ENCODE data around the gene EIPR1. TPM values are rescaled to one million over a fixed set of nuclear protein-coding genes. Genes with fewer than 3 reads are reported as not detected.
A peak's percentile ranks its signal among the peaks of the same experiment; 100 is the strongest.

Gene EIPR1
- total and polyA plus RNA-seq, 4 donors: 26.2 to 45.4 (median 36.1) TPM

DNA sequence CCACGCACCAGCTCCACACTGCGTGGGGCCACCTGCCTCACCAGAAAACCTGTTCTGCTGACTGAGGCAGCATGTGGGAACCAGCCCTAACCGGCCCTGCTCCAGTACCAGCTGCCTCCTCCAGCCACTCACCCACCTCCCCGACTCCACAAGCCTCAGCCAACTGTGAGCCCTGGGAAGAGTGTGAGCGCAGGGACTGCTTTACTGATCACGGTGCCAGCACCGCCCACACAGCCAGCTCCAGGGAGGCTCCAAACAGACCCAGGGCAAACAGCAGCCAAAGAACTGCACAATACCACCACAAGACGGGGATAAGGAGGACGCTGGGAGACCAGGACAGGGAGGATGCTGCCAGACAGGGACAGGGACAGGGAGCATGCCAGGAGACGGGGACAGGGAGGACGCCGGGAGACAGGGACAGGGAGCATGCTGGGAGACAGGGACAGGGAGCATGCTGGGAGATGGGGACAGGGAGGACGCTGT lies 28.4 kb downstream of the EIPR1 start:
- peak in 5 of 6 donors; percentile 10 to 76 (median 27) for DNase-seq (ENCODE audit: low read depth in 4 of 6, low spot score in 6 of 6)

DNA sequence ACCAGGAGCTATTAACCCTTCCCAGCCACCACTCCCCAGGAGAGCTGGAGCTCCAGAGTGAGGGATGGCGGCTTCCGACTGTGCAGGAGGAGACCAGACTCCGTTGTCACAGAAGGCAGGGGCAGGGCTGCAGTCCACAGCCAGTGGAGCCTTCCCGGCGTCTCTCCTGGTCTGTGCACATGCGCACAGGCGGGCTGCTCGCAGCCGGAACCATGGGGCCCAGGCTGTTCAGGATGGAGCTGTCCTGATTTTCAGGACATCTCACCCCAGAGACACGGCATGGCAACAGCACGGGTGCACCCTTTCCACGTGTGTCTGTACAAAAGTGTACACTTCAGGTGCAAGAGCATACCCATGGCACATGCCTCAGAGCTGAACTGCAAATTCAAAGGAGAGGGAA lies 28.9 kb downstream of the EIPR1 start:
- WGBS (ENCODE audit: insufficient coverage): 76% methylated on average over 12 of the region's 12 CpGs
- peak in 3 of 6 donors; percentile 2 to 44 (median 10) for DNase-seq (ENCODE audit: low read depth in 4 of 6, low spot score in 6 of 6)
- Histone ChIP-seq H3K4me1 (ENCODE audit: control insufficient read depth, insufficient read depth, low read length) (peaks cover 19% of the 10 kb centered on the region), H3K27ac (ENCODE audit: low read depth, low read length) (peak overlapping the region; percentile 35), H3K27me3 (ENCODE audit: control insufficient read depth, insufficient read depth, low read length) (no peaks in the 10 kb centered on the region), H3K36me3 (ENCODE audit: control insufficient read depth, insufficient read depth, low read length) (peaks cover 9% of the 10 kb centered on the region), H3K9me3 (ENCODE audit: control insufficient read depth, insufficient read depth, low read length) (no peaks in the 10 kb centered on the region), H3K4me3 (ENCODE audit: low read depth, low read length) (no peak overlapping the region)

More for the DNA sequence above, 28.4 kb downstream of the EIPR1 start:
- H3K27ac ChIP-seq (ENCODE audit: low read depth, low read length): peak overlapping the region; percentile 35
- H3K36me3 ChIP-seq (ENCODE audit: control insufficient read depth, insufficient read depth, low read length): peaks cover 9% of the 10 kb centered on the region
- WGBS (ENCODE audit: insufficient coverage): 38% methylated on average over 13 of the region's 13 CpGs
- no peaks in the 10 kb centered on the region for H3K27me3 ChIP-seq (ENCODE audit: control insufficient read depth, insufficient read depth, low read length)
- no peaks in the 10 kb centered on the region for H3K9me3 ChIP-seq (ENCODE audit: control insufficient read depth, insufficient read depth, low read length)
- H3K4me1 ChIP-seq (ENCODE audit: control insufficient read depth, insufficient read depth, low read length): peaks cover 19% of the 10 kb centered on the region
- H3K4me3 ChIP-seq (ENCODE audit: low read depth, low read length): no peak overlapping the region

DNA sequence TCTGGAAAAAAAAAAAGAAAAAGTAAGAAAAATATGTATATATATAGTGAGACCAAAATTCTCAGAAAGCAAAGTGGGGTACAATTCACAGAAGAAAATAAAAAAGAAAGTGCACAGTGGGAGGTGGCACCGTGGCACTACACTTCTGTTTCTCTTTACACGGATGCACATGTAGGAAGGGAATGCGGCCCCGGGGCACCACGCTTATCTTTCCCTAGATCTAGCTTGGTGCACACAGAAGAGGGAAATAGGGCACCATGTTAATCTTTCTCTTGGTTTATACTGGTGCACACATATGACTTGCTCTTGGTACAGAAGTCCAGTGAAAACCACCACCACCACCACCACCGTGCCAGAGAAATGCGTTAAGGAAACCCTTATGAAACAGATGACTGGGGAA lies 32.0 kb downstream of the EIPR1 start:
- Histone ChIP-seq H3K9me3 (ENCODE audit: control insufficient read depth, insufficient read depth, low read length) (no peaks in the 10 kb centered on the region), H3K27ac (ENCODE audit: low read depth, low read length) (no peak overlapping the region), H3K4me1 (ENCODE audit: control insufficient read depth, insufficient read depth, low read length) (peaks cover 19% of the 10 kb centered on the region), H3K27me3 (ENCODE audit: control insufficient read depth, insufficient read depth, low read length) (no peaks in the 10 kb centered on the region), H3K36me3 (ENCODE audit: control insufficient read depth, insufficient read depth, low read length) (peaks cover 19% of the 10 kb centered on the region), H3K4me3 (ENCODE audit: low read depth, low read length) (no peak overlapping the region)
- 91% methylated on average over 7 of the region's 7 CpGs for WGBS (ENCODE audit: insufficient coverage)
- DNase-seq (ENCODE audit: low read depth in 4 of 6, low spot score in 6 of 6): no peak

DNA sequence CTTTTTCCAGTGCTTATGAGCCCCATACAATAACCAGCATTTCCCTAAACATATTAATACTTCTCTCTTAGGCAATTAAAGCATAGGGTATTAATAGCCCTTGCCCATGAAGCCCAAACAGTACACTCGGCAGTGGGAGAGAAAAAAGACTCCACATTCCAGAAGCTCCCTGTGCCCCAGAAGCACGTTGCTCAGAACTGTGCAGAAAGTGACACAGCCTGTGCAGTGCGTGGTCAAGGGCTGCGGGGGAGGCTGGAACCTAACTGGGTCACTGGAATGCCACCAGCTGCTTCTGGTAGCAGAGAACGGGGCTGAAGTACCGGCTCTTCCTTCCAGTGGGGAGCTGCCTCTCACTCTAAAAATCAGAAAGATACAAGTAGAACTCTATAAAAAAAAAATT lies 32.7 kb downstream of the EIPR1 start:
- Histone ChIP-seq H3K4me3 (ENCODE audit: low read depth, low read length) (no peak overlapping the region), H3K4me1 (ENCODE audit: control insufficient read depth, insufficient read depth, low read length) (peaks cover 19% of the 10 kb centered on the region), H3K27ac (ENCODE audit: low read depth, low read length) (no peak overlapping the region), H3K36me3 (ENCODE audit: control insufficient read depth, insufficient read depth, low read length) (peaks cover 22% of the 10 kb centered on the region), H3K9me3 (ENCODE audit: control insufficient read depth, insufficient read depth, low read length) (no peaks in the 10 kb centered on the region), H3K27me3 (ENCODE audit: control insufficient read depth, insufficient read depth, low read length) (no peaks in the 10 kb centered on the region)
- no peak for DNase-seq (ENCODE audit: low read depth in 4 of 6, low spot score in 6 of 6)
- WGBS (ENCODE audit: insufficient coverage): 92% methylated on average over 3 of the region's 6 CpGs

DNA sequence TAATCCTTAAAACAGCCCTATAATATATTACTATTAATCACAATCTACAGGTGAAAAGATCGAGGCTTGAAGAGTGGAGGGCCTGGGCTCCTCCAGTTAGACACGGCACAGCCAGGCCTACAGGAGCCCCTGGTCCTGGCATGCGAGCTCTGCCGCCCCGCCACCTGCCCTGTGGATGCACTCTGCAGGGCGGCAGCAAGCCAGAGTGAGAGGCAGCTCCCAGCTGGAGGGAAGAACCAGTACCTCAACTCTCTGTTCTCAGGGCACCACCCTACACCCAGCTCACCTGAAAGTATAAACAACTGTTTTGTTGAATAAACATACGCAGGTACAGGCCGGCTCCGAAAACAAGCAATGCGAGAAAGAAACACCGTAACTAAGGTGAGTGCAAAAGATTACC lies 34.6 kb downstream of the EIPR1 start:
- Histone ChIP-seq H3K4me3 (ENCODE audit: low read depth, low read length) (no peak overlapping the region), H3K9me3 (ENCODE audit: control insufficient read depth, insufficient read depth, low read length) (no peaks in the 10 kb centered on the region), H3K27me3 (ENCODE audit: control insufficient read depth, insufficient read depth, low read length) (no peaks in the 10 kb centered on the region), H3K27ac (ENCODE audit: low read depth, low read length) (no peak overlapping the region), H3K4me1 (ENCODE audit: control insufficient read depth, insufficient read depth, low read length) (peaks cover 3% of the 10 kb centered on the region), H3K36me3 (ENCODE audit: control insufficient read depth, insufficient read depth, low read length) (peaks cover 19% of the 10 kb centered on the region)
- 90% methylated on average over 8 of the region's 11 CpGs for WGBS (ENCODE audit: insufficient coverage)
- DNase-seq (ENCODE audit: low read depth in 4 of 6, low spot score in 6 of 6): no peak

DNA sequence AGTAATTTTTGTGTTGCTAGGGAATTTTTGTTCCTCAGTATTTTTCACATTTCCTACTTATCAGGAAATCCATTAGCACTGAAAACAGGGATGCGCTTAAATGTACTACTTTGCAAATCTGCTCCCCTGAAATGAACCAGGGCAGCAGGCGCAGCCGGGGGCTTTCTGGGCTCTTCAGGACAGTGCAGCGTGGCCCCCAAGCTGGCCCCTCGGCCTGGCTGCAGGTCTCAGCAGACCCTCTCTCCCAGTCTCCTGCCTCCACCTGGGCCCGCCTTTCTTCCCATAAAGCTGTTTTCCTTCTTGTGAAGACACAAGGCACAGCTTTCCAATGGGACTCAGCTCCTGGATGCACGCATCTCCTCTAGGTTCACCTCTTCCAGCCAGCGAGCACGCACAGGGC lies 35.3 kb downstream of the EIPR1 start:
- no peaks in the 10 kb centered on the region for H3K9me3 ChIP-seq (ENCODE audit: control insufficient read depth, insufficient read depth, low read length)
- WGBS (ENCODE audit: insufficient coverage): 93% methylated on average over 8 of the region's 9 CpGs
- no peaks in the 10 kb centered on the region for H3K4me1 ChIP-seq (ENCODE audit: control insufficient read depth, insufficient read depth, low read length)
- H3K36me3 ChIP-seq (ENCODE audit: control insufficient read depth, insufficient read depth, low read length): peaks cover 22% of the 10 kb centered on the region
- DNase-seq (ENCODE audit: low read depth in 4 of 6, low spot score in 6 of 6): no peak
- H3K27me3 ChIP-seq (ENCODE audit: control insufficient read depth, insufficient read depth, low read length): no peaks in the 10 kb centered on the region
- H3K27ac ChIP-seq (ENCODE audit: low read depth, low read length): no peak overlapping the region
- H3K4me3 ChIP-seq (ENCODE audit: low read depth, low read length): no peak overlapping the region

DNA sequence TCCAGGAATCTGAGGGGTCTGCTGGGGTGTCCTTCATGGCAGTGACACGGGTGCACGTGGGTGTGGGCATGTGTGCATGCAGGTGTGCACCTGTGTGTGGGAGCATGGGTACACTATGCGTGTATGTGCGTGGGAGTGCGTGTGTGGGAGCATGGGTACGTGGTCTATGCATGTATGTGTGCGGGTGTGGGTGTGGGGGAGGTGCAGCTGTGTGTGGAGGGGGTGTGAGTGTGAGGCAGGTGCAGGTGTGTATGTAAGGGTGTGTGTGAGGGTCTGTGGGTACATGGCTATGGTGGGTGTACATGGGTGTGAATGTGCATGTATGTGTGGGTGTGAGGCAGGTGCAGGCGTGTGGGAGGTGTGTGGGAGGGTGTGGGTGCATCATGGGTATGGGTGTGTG lies 36.3 kb downstream of the EIPR1 start:
- H3K36me3 ChIP-seq (ENCODE audit: control insufficient read depth, insufficient read depth, low read length): peaks cover 26% of the 10 kb centered on the region
- no peak for DNase-seq (ENCODE audit: low read depth in 4 of 6, low spot score in 6 of 6)
- no peaks in the 10 kb centered on the region for H3K4me1 ChIP-seq (ENCODE audit: control insufficient read depth, insufficient read depth, low read length)
- no peak overlapping the region for H3K27ac ChIP-seq (ENCODE audit: low read depth, low read length)
- no peak overlapping the region for H3K4me3 ChIP-seq (ENCODE audit: low read depth, low read length)
- WGBS (ENCODE audit: insufficient coverage): 97% methylated on average over 8 of the region's 8 CpGs
- H3K9me3 ChIP-seq (ENCODE audit: control insufficient read depth, insufficient read depth, low read length): no peaks in the 10 kb centered on the region
- H3K27me3 ChIP-seq (ENCODE audit: control insufficient read depth, insufficient read depth, low read length): no peaks in the 10 kb centered on the region

DNA sequence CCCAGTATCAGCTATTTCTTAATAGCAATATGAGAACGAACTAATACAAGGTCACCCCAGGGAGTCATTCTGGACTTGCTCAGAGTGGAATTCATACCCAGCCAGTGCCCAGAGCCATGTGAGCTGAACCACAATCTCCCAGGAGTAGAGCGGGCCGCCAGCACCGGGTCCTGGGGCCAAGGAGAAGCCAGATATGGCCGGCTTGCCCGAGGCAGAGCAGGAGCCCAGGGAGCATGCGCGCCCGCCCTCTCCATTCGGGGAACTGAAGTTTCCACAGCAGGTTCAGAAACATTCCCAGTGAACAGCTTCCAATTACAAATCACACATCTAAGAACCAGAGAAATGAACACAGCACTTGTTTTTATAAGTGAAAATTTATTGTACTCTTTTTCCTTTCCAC lies 37.5 kb downstream of the EIPR1 start:
- Histone ChIP-seq H3K4me1 (ENCODE audit: control insufficient read depth, insufficient read depth, low read length) (peaks cover 2% of the 10 kb centered on the region), H3K27me3 (ENCODE audit: control insufficient read depth, insufficient read depth, low read length) (no peaks in the 10 kb centered on the region), H3K9me3 (ENCODE audit: control insufficient read depth, insufficient read depth, low read length) (no peaks in the 10 kb centered on the region), H3K36me3 (ENCODE audit: control insufficient read depth, insufficient read depth, low read length) (peaks cover 34% of the 10 kb centered on the region), H3K27ac (ENCODE audit: low read depth, low read length) (no peak overlapping the region), H3K4me3 (ENCODE audit: low read depth, low read length) (no peak overlapping the region)
- no peak for DNase-seq (ENCODE audit: low read depth in 4 of 6, low spot score in 6 of 6)
- WGBS (ENCODE audit: insufficient coverage): 94% methylated on average over 5 of the region's 10 CpGs

DNA sequence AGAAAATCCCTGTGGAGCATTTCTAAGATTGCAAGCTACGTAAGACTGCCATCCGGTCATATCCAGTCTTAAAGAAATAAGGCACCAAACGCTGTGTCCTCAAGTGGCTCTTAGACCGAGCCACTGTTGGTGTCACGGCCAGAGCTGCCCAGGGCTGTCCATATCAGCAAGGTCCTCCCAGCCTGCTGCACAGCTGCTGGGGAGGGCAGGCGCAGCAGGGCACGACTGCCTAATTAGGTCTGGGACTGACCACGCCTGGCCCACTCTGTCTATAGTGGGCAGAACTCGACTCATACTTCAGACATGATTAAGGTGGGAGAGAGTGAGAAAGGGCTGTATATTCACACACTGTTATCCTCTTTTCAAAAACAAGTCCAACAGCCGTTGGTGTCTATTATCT lies 39.3 kb downstream of the EIPR1 start:
- no peak for DNase-seq (ENCODE audit: low read depth in 4 of 6, low spot score in 6 of 6)
- no peak overlapping the region for H3K27ac ChIP-seq (ENCODE audit: low read depth, low read length)
- H3K9me3 ChIP-seq (ENCODE audit: control insufficient read depth, insufficient read depth, low read length): no peaks in the 10 kb centered on the region
- peaks cover 39% of the 10 kb centered on the region for H3K36me3 ChIP-seq (ENCODE audit: control insufficient read depth, insufficient read depth, low read length)
- 94% methylated on average over 7 of the region's 10 CpGs for WGBS (ENCODE audit: insufficient coverage)
- H3K4me3 ChIP-seq (ENCODE audit: low read depth, low read length): no peak overlapping the region
- peaks cover 4% of the 10 kb centered on the region for H3K4me1 ChIP-seq (ENCODE audit: control insufficient read depth, insufficient read depth, low read length)
- no peaks in the 10 kb centered on the region for H3K27me3 ChIP-seq (ENCODE audit: control insufficient read depth, insufficient read depth, low read length)

DNA sequence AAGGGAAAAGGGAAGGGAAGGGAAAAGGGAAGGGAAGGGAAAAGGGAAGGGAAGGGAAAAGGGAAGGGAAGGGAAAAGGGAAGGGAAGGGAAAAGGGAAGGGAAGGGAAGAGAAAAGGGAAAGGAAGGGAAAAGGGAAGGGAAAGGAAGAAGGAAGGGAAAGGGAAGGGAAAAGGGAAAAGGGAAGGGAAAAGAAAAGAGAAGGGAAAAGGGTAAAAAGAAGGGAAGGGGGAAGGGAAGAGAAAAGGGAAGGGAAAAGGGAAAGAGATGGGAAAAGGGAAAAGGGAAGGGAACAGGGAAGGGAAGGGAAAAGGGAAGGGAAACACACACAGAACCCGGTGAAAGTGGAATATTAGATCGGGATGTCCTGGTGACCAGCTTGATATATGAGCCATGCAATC lies 40.8 kb downstream of the EIPR1 start:
- WGBS (ENCODE audit: insufficient coverage): no CpG with 5 or more reads among the region's 2 CpGs
- H3K36me3 ChIP-seq (ENCODE audit: control insufficient read depth, insufficient read depth, low read length): peaks cover 39% of the 10 kb centered on the region
- no peaks in the 10 kb centered on the region for H3K27me3 ChIP-seq (ENCODE audit: control insufficient read depth, insufficient read depth, low read length)
- peaks cover 4% of the 10 kb centered on the region for H3K4me1 ChIP-seq (ENCODE audit: control insufficient read depth, insufficient read depth, low read length)
- H3K9me3 ChIP-seq (ENCODE audit: control insufficient read depth, insufficient read depth, low read length): no peaks in the 10 kb centered on the region
- no peak overlapping the region for H3K27ac ChIP-seq (ENCODE audit: low read depth, low read length)
- DNase-seq (ENCODE audit: low read depth in 4 of 6, low spot score in 6 of 6): no peak
- H3K4me3 ChIP-seq (ENCODE audit: low read depth, low read length): no peak overlapping the region

Measured in spinal cord (tissue), 10 donors.